Measurements from ENCODE around the gene SEC11A.

DNA sequence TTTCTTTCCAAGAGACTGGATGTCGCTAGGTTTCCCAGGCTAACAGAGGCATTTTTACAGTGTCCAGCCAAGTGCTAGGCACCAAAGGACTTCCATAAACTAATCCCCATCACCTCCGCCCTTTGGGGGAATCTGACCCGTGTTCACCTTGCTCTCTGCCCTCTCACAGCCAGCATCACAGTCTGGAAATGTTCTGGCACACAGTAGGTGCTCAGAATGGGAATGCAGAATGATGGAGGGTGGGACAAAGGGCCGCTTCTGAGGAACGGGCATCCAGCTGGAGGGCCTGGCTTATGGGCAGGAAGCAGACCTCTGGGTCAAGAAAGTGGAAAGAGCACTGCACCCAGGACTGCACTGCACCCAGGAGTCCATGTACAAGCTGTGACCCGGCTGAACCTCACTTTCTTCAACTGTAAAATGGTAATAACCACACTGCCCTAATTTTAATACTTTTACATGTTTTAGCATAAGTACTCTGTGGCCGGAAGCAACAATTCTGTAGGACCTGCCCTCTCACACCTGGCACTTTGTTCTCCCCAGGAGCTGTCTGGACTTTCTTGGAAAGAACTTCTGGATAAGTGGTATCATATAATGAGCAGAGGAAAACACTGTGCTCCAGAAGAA is 57.0 kb downstream of the SEC11A start:
- TF ChIP-seq, protein P1, sequence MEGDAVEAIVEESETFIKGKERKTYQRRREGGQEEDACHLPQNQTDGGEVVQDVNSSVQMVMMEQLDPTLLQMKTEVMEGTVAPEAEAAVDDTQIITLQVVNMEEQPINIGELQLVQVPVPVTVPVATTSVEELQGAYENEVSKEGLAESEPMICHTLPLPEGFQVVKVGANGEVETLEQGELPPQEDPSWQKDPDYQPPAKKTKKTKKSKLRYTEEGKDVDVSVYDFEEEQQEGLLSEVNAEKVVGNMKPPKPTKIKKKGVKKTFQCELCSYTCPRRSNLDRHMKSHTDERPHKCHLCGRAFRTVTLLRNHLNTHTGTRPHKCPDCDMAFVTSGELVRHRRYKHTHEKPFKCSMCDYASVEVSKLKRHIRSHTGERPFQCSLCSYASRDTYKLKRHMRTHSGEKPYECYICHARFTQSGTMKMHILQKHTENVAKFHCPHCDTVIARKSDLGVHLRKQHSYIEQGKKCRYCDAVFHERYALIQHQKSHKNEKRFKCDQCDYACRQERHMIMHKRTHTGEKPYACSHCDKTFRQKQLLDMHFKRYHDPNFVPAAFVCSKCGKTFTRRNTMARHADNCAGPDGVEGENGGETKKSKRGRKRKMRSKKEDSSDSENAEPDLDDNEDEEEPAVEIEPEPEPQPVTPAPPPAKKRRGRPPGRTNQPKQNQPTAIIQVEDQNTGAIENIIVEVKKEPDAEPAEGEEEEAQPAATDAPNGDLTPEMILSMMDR (conservative IDR thresholded peaks at IDR 0.05), result no peak
- no peak for TF ChIP-seq ZFX (IDR thresholded peaks at IDR 0.05)

Data from C4-2B (cell line).